Posterior vena cava (tissue), 2 donors: Measurements from ENCODE around the gene SLC11A1. TPM values are rescaled to one million over a fixed set of nuclear protein-coding genes. Genes with fewer than 3 reads are reported as not detected.

Experiments used
- DNase-seq: peaks from one replicate; pipeline ENCODE4 v3.0.0-alpha.2; 2020; ENCODE audit warnings: low spot score
- intact Hi-C, 2 donors: fragments of 100-400 bp; cut with DNase I; formaldehyde crosslinking; loops; one replicate each; pipeline versions ENCODE4 v1.14.1 to v1.14.2; 2022 to 2023
- long read RNA-seq, 2 donors: library from polyadenylated mRNA; unstranded; transcript quantifications; one replicate each; pipeline ENCODE4 v2.0.0, GENCODE V29; 2020 to 2021
- total RNA-seq, 2 donors: library from RNA; stranded (reverse); fragmentation: NEBNext Ultra II Directional; extraction: Animal tissue kit (Norgen Biotek cat#: 25700); gene quantifications; one replicate each; pipeline ENCODE4 v1.2.1, GENCODE V29; 2021
- donor health status: DM: yes; HTN: yes; CAD: no.
- donor health status: DM: yes; HTN: yes; CAD: no.

SLC11A1 gene
- 10 to 100 TPM; 28.8 to 77.1 TPM for total RNA-seq
- long read RNA-seq, donor 1, partial matches to known transcripts = 1 of 4 reads
- long read RNA-seq, donor 1, other reads (novel, unspliced or antisense) = 1 of 4 reads
- long read RNA-seq, donor 2, partial matches to known transcripts = 4 of 10 reads
- long read RNA-seq, donor 2, other reads (novel, unspliced or antisense) = 2 of 10 reads

- DNase-seq = peak; percentile 93
Measured at GRCh38 chr2:218381916-218382366, at the start of gene SLC11A1. TSS of gene SLC11A1 (plus strand) at chr2:218382273. CDS start at chr2:218382369, 96 bp downstream.

GRCh38 chr2:218332288-218332687 lies 49.8 kb upstream of the SLC11A1 start:
- peak; percentile 79 for DNase-seq
- intact Hi-C loops = no loop called here

More at GRCh38 chr2:218381916-218382366, at the start of gene SLC11A1:
- intact Hi-C loops = no loop called here

- DNase-seq = peak; percentile 78
- intact Hi-C loops = no loop called here
Measured at GRCh38 chr2:218332920-218333645, 49.0 kb upstream of the SLC11A1 start.

- DNase-seq = peak; percentile 38
- intact Hi-C loops = no loop called here
Measured at GRCh38 chr2:218334531-218334930, 47.5 kb upstream of the SLC11A1 start.

GRCh38 chr2:218340656-218341055 lies 41.4 kb upstream of the SLC11A1 start:
- intact Hi-C loops = no loop called here
- DNase-seq = no peak

- DNase-seq = no peak
- intact Hi-C loops = no loop called here
Measured at GRCh38 chr2:218341381-218341780, 40.7 kb upstream of the SLC11A1 start.

- DNase-seq = no peak
- intact Hi-C loops = no loop called here
Measured at GRCh38 chr2:218342837-218343236, 39.2 kb upstream of the SLC11A1 start.

- DNase-seq = no peak
- intact Hi-C loops = no loop called here
Measured at GRCh38 chr2:218343591-218343990, 38.5 kb upstream of the SLC11A1 start.

- DNase-seq = peak; percentile 67
- intact Hi-C loops = no loop called here
Measured at GRCh38 chr2:218344090-218344754, 37.9 kb upstream of the SLC11A1 start.

GRCh38 chr2:218344755-218345417 lies 37.2 kb upstream of the SLC11A1 start:
- intact Hi-C loops = no loop called here
- peak; percentile 75 for DNase-seq

- intact Hi-C loops = no loop called here
- peak; percentile 43 for DNase-seq
Measured at GRCh38 chr2:218345491-218346236, 36.4 kb upstream of the SLC11A1 start.

GRCh38 chr2:218347172-218347571 lies 34.9 kb upstream of the SLC11A1 start:
- intact Hi-C loops = no loop called here

GRCh38 chr2:218354045-218354444 lies 28.0 kb upstream of the SLC11A1 start:
- intact Hi-C loops = no loop called here
- DNase-seq = peak; percentile 13

More at GRCh38 chr2:218347172-218347571, 34.9 kb upstream of the SLC11A1 start:
- DNase-seq = no peak

- DNase-seq = peak; percentile 47
- intact Hi-C loops = loop anchor here (5.0 kb wide), 1 partner anchor 53 kb away; no protein-coding TSS in a partner anchor
Measured at GRCh38 chr2:218354850-218355443, 27.1 kb upstream of the SLC11A1 start.

- DNase-seq = peak; percentile 57
- intact Hi-C loops = loop anchor here (5.0 kb wide), 1 partner anchor 55 kb away; no protein-coding TSS in a partner anchor
Measured at GRCh38 chr2:218357236-218358177, 24.6 kb upstream of the SLC11A1 start.

- DNase-seq = peak; percentile 81
- intact Hi-C loops = loop anchor here in 1 of 2 donors (10.0 kb wide), 1 partner anchor 176 kb away; no protein-coding TSS in a partner anchor
Measured at GRCh38 chr2:218360453-218360852, 21.6 kb upstream of the SLC11A1 start.

- intact Hi-C loops = loop anchor here in 1 of 2 donors (10.0 kb wide), 1 partner anchor 178 kb away; no protein-coding TSS in a partner anchor
- DNase-seq = peak; percentile 26
Measured at GRCh38 chr2:218362606-218363005, 19.5 kb upstream of the SLC11A1 start.
